K562 (cell line): ENCODE measurements around the gene PPP1CB. TPM values are rescaled to one million over a fixed set of nuclear protein-coding genes. Genes with fewer than 3 reads are reported as not detected.

Source experiments
- ATAC-seq: fragments of 200-7000 bp; cut with Tn5 transposase; 3 replicates; pipeline ENCODE4 v1.9.1; 2020; ENCODE audit warnings: moderate library complexity
- BruUV-seq: library from RNA; stranded (reverse); fragments of 400-500 nt; replicated peaks from 2 replicates; lab custom pipeline; 2021; lab: Mats Ljungman, UMichigan
- CTCF ChIA-PET: fragments of 300-600 bp; formaldehyde crosslinking; extraction: SDS; loops from one replicate; lab custom pipeline; 2021; ENCODE audit warnings: low intra/inter-chr PET ratio; lab: Yijun Ruan, JAX
- POLR2A ChIA-PET: fragments of 300-600, 350-650 bp; sonication (Branson Sonifier 250); formaldehyde crosslinking; extraction: SDS; loops from one replicate; lab custom pipeline; 2021; ENCODE audit warnings: antibody characterized with exemption, inconsistent platforms; lab: Yijun Ruan, JAX
- DNase-seq, 4 experiments: peaks; one replicate each; pipeline versions ENCODE4 v3.0.0 to v3.0.0-alpha.2; 2011 to 2018; ENCODE audit warnings: low spot score in 3 of 4, mixed read lengths in 3 of 4; ENCODE audit errors: extremely low read depth in 1 of 4
- FAIRE-seq: peaks from 2 replicates; lab custom pipeline; 2011; peaks lifted over from hg19 to GRCh38; lab: Jason Lieb, UNC
- H2AFZ ChIP-seq: 2 replicates; pipeline ENCODE4 v1.6.0; 2011; ENCODE audit warnings: low read depth, low read length, control low read depth, inconsistent platforms
- H3K27ac ChIP-seq: fragments of 200-600 bp; 3 replicates; pipeline ENCODE4 v1.8.0; 2011; ENCODE audit warnings: low read depth, mild to moderate bottlenecking, control low read depth, inconsistent platforms, low read length, moderate library complexity, mixed read lengths; ENCODE audit errors: extremely low read depth
- H3K27me3 ChIP-seq, 2 experiments: fragments of 300-600 bp in 1 of 2; 2 replicates in 1 of 2; 3 replicates in 1 of 2; pipeline versions ENCODE4 v1.6.0 to v1.8.0; 2011; ENCODE audit warnings: inconsistent platforms in 2 of 2, low read length in 2 of 2, mild to moderate bottlenecking in 1 of 2, mixed read lengths in 1 of 2, moderate library complexity in 1 of 2; ENCODE audit not compliant: control insufficient read depth in 2 of 2, insufficient read depth in 2 of 2
- H3K36me3 ChIP-seq: fragments of 300-600 bp; 3 replicates; pipeline ENCODE4 v1.8.0; 2011; ENCODE audit warnings: mild to moderate bottlenecking, low read length, inconsistent platforms; ENCODE audit not compliant: control insufficient read depth, insufficient read depth
- H3K4me1 ChIP-seq, 2 experiments: fragments of 200-600 bp in 1 of 2; replicated peaks in 1 of 2; 2 replicates in 1 of 2; 3 replicates in 1 of 2; pipeline versions ENCODE4 v1.5.1 to v1.8.0; 2011; ENCODE audit warnings: inconsistent platforms in 2 of 2, low read length in 2 of 2, mild to moderate bottlenecking in 1 of 2, mixed read lengths in 1 of 2, moderate library complexity in 1 of 2; ENCODE audit not compliant: control insufficient read depth in 2 of 2, insufficient read depth in 2 of 2
- H3K4me2 ChIP-seq: 2 replicates; pipeline ENCODE4 v1.6.1; 2011; ENCODE audit warnings: low read length, control low read depth, inconsistent platforms, mixed read lengths; ENCODE audit not compliant: insufficient read depth
- H3K4me3 ChIP-seq: fragments of 200-600 bp; sonication (generic), shearing (Covaris generic); 2 replicates; pipeline ENCODE4 v1.5.1; 2016; ENCODE audit warnings: control low read depth, inconsistent platforms
- H3K79me2 ChIP-seq: fragments of 200-600 bp; 3 replicates; pipeline ENCODE4 v1.8.0; 2011; ENCODE audit warnings: low read length, inconsistent platforms; ENCODE audit not compliant: control insufficient read depth, insufficient read depth
- H3K9ac ChIP-seq, 2 experiments: 2 replicates each; pipeline versions ENCODE4 v1.6.0 to v1.6.1; 2011; ENCODE audit warnings: low read depth in 2 of 2, low read length in 2 of 2, control low read depth in 1 of 2, inconsistent platforms in 1 of 2, mild to moderate bottlenecking in 1 of 2, mixed read lengths in 1 of 2; ENCODE audit not compliant: insufficient read depth in 1 of 2
- H3K9me1 ChIP-seq: one replicate; pipeline ENCODE4 v1.6.0; 2011; ENCODE audit warnings: inconsistent platforms, mild to moderate bottlenecking, low read length, moderate library complexity; ENCODE audit not compliant: control insufficient read depth, insufficient read depth
- H3K9me3 ChIP-seq: replicated peaks from 2 replicates; pipeline ENCODE4 v1.5.1; 2011; ENCODE audit warnings: low read depth, low read length, inconsistent platforms; ENCODE audit not compliant: control insufficient read depth, insufficient read depth
- H4K20me1 ChIP-seq: replicated peaks from 2 replicates; pipeline ENCODE4 v1.6.1; 2011; ENCODE audit warnings: low read length, inconsistent platforms, mixed read lengths; ENCODE audit not compliant: control insufficient read depth, insufficient read depth
- ARNT ChIP-seq, 2 experiments: fragments of 450-650 bp; IDR thresholded peaks; 2 replicates each; pipeline ENCODE4 v1.6.1; 2016; ENCODE audit warnings: mild to moderate bottlenecking in 1 of 2
- DPF2 ChIP-seq: fragments of 450-650 bp; IDR thresholded peaks from 2 replicates; pipeline ENCODE4 v1.6.1; 2016
- ELF4 ChIP-seq: fragments of 450-650 bp; formaldehyde crosslinking; IDR thresholded peaks from 2 replicates; pipeline ENCODE4 v1.4.0; 2022; ENCODE audit warnings: missing genetic modification characterization
- KDM5B ChIP-seq: fragments of 200-600 bp; sonication (generic); IDR thresholded peaks from 2 replicates; pipeline ENCODE4 v1.6.1; 2012; ENCODE audit warnings: low read depth, mild to moderate bottlenecking, moderate library complexity, low read length, control low read depth, inconsistent platforms; ENCODE audit not compliant: insufficient replicate concordance
- NFE2 ChIP-seq: IDR thresholded peaks from 2 replicates; pipeline ENCODE4 v1.6.1; 2014; ENCODE audit warnings: antibody characterized with exemption, low read depth
- RBM22 ChIP-seq: fragments of 200-400 bp; formaldehyde crosslinking; IDR thresholded peaks from 2 replicates; pipeline ENCODE4 v1.6.1; 2018; ENCODE audit warnings: low read length, low read depth; ENCODE audit not compliant: poor library complexity, severe bottlenecking
- TCFL5 ChIP-seq: fragments of 250-450 bp; sonication (Bioruptor Pico); conservative IDR thresholded peaks from 2 replicates; pipeline ENCODE4 v1.6.1; 2021; ENCODE audit warnings: mild to moderate bottlenecking, moderate library complexity, matching md5 sums
- ZEB2 ChIP-seq: fragments of 450-650 bp; IDR thresholded peaks from 2 replicates; pipeline ENCODE4 v1.6.1; 2016
- ZNF23 ChIP-seq: fragments of 250-450 bp; sonication (Bioruptor Pico); IDR thresholded peaks from 2 replicates; pipeline ENCODE4 v1.4.0; 2020; ENCODE audit warnings: mild to moderate bottlenecking
- ZNF445 ChIP-seq: fragments of 250-450 bp; sonication (Bioruptor Pico); IDR thresholded peaks from 2 replicates; pipeline ENCODE4 v1.4.0; 2020; ENCODE audit warnings: low read depth, mild to moderate bottlenecking, moderate library complexity
- ZNF785 ChIP-seq: fragments of 250-450 bp; sonication (Bioruptor Pico); IDR thresholded peaks from 2 replicates; pipeline ENCODE4 v1.4.0; 2020; ENCODE audit warnings: mild to moderate bottlenecking
- in situ Hi-C: fragments of 300-500 bp; cut with MboI; formaldehyde crosslinking; loops from 4 replicates; pipeline ENCODE4 v1.15.0; 2018; ENCODE audit warnings: inconsistent platforms, mixed read lengths
- intact Hi-C: fragments of 100-400 bp; cut with micrococcal nuclease; formaldehyde crosslinking; loops from 2 replicates; pipeline ENCODE4 v1.14.2; 2022
- polyA plus RNA-seq, 8 experiments: library from polyadenylated mRNA; depleted of rRNA in 4 of 8; stranded (reverse) in 5 of 8; unstranded in 3 of 8; fragments of >200 nt; fragmentation: Nextera tagmentation in 2 of 8; fragmentation: Illumina TruSeq in 1 of 8; extraction: Ambion mirVana in 2 of 8; extraction: Trizol in 1 of 8; gene quantifications; 2 replicates each; pipeline versions ENCODE4 v1.2.1 to v1.2.3, GENCODE V29; 2011 to 2014; ENCODE audit warnings: inconsistent platforms in 1 of 8, missing spikeins in 1 of 8
- total RNA-seq, 7 experiments: library from RNA; depleted of rRNA in 6 of 7; stranded (reverse); fragments of >200 nt in 6 of 7; fragmentation: Illumina TruSeq in 2 of 7; extraction: Trizol in 2 of 7; gene quantifications; 2 replicates each; pipeline versions ENCODE4 v1.2.1 to v1.2.3, GENCODE V29; 2011 to 2021; ENCODE audit warnings: low replicate concordance in 1 of 7
- TF ChIP-seq, protein P1 (sequence below), 2 experiments: fragments of 250-450 bp in 1 of 2; fragments of 450-650 bp in 1 of 2; sonication (Bioruptor Pico) in 1 of 2; IDR thresholded peaks; 2 replicates each; pipeline versions ENCODE4 v1.6.1 to v1.8.0; 2016 to 2021; ENCODE audit warnings: mild to moderate bottlenecking in 2 of 2, moderate library complexity in 2 of 2, missing compliant biosample characterization in 1 of 2, missing genetic modification characterization in 1 of 2
- TF ChIP-seq, protein P2 (sequence below): fragments of 250-450 bp; sonication (Bioruptor Pico); IDR thresholded peaks from 2 replicates; pipeline ENCODE4 v1.8.0; 2021; ENCODE audit warnings: mild to moderate bottlenecking, moderate library complexity
- TF ChIP-seq, protein P3 (sequence below): sonication (generic); formaldehyde crosslinking; IDR thresholded peaks from 2 replicates; pipeline ENCODE4 v1.8.0; 2023; ENCODE audit warnings: missing genetic modification reagents, mild to moderate bottlenecking, borderline replicate concordance
- TF ChIP-seq, protein P4 (sequence below): IDR thresholded peaks from 2 replicates; pipeline ENCODE4 v1.6.1; 2012; ENCODE audit warnings: low read depth, low read length, improper control_type of control experiment, borderline replicate concordance

The PPP1CB gene
- total and polyA plus RNA-seq, 9 of the 15 experiments (the other 6 are each of a cell fraction or from before 2014, with no cell fraction given): 25.6 to 118 (median 58.9) TPM

DNA sequence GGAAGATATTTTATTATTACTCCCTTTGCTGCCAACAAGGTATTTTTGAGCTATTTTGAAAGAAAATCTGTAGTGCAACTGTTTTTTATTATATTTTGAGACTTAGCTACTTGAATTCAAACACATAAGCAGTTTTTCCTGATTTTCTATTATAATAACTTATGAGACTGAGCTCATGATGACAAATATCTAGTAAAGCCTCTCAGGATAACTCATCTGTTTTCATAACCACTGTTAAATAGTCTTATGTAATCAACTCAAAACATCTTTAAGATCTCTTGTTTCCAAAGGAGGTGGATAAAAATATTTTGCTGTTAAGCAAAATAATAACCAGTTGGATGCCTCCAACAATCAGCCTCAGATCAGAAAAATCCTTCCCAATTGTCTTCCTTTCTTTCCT lies 21.9 kb upstream of the PPP1CB start:
- ChIA-PET CTCF (no interaction called here), POLR2A (interaction anchor here (1.4 kb wide), 1 partner anchor 19 kb away, joined by 5 read pairs; no protein-coding TSS in a partner anchor)
- H2AFZ ChIP-seq: no peak overlapping the region
- no peaks in the 10 kb centered on the region for H3K36me3 ChIP-seq
- in situ Hi-C loops: no loop called here
- BruUV-seq: no TSS peak
- ATAC-seq: no peak
- peaks cover 0 to 2% of the 10 kb centered on the region in 2 experiments; a peak in 1 of 5 replicates for H3K27me3 ChIP-seq
- H3K27ac ChIP-seq: no peak overlapping the region
- no peaks in the 10 kb centered on the region for H3K9me3 ChIP-seq
- no peak overlapping the region for H3K4me2 ChIP-seq
- no peaks in the 10 kb centered on the region for H3K79me2 ChIP-seq
- no peaks in the 10 kb centered on the region; a peak in 1 of 5 replicates for H3K4me1 ChIP-seq
- intact Hi-C loops: no loop called here
- H3K4me3 ChIP-seq: no peak overlapping the region
- DNase-seq: no peak
- no peaks in the 10 kb centered on the region for H3K9me1 ChIP-seq
- no peaks in the 10 kb centered on the region for H4K20me1 ChIP-seq
- FAIRE-seq: no peak
- H3K9ac ChIP-seq: no peak overlapping the region
- TF ChIP-seq KDM5B (no peak), TCFL5 (CRISPR knock-in tag) (no peak), ZNF445 (CRISPR knock-in tag) (no peak), DPF2 (no peak), ARNT (IDR thresholded peaks at IDR 0.05) (no peak), ZNF785 (CRISPR knock-in tag) (no peak), RBM22 (no peak), ELF4 (CRISPR knock-in tag) (no peak), ZNF23 (no peak), ZEB2 (no peak), NFE2 (no peak)
- TF ChIP-seq, protein P1, sequence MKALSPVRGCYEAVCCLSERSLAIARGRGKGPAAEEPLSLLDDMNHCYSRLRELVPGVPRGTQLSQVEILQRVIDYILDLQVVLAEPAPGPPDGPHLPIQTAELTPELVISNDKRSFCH (CRISPR knock-in tag; IDR thresholded peaks at IDR 0.05): no peak
- TF ChIP-seq, protein P1 (tag; IDR thresholded peaks at IDR 0.05): no peak
- TF ChIP-seq, protein P2, sequence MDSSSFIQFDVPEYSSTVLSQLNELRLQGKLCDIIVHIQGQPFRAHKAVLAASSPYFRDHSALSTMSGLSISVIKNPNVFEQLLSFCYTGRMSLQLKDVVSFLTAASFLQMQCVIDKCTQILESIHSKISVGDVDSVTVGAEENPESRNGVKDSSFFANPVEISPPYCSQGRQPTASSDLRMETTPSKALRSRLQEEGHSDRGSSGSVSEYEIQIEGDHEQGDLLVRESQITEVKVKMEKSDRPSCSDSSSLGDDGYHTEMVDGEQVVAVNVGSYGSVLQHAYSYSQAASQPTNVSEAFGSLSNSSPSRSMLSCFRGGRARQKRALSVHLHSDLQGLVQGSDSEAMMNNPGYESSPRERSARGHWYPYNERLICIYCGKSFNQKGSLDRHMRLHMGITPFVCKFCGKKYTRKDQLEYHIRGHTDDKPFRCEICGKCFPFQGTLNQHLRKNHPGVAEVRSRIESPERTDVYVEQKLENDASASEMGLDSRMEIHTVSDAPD (CRISPR knock-in tag): no peak
- TF ChIP-seq, protein P3, sequence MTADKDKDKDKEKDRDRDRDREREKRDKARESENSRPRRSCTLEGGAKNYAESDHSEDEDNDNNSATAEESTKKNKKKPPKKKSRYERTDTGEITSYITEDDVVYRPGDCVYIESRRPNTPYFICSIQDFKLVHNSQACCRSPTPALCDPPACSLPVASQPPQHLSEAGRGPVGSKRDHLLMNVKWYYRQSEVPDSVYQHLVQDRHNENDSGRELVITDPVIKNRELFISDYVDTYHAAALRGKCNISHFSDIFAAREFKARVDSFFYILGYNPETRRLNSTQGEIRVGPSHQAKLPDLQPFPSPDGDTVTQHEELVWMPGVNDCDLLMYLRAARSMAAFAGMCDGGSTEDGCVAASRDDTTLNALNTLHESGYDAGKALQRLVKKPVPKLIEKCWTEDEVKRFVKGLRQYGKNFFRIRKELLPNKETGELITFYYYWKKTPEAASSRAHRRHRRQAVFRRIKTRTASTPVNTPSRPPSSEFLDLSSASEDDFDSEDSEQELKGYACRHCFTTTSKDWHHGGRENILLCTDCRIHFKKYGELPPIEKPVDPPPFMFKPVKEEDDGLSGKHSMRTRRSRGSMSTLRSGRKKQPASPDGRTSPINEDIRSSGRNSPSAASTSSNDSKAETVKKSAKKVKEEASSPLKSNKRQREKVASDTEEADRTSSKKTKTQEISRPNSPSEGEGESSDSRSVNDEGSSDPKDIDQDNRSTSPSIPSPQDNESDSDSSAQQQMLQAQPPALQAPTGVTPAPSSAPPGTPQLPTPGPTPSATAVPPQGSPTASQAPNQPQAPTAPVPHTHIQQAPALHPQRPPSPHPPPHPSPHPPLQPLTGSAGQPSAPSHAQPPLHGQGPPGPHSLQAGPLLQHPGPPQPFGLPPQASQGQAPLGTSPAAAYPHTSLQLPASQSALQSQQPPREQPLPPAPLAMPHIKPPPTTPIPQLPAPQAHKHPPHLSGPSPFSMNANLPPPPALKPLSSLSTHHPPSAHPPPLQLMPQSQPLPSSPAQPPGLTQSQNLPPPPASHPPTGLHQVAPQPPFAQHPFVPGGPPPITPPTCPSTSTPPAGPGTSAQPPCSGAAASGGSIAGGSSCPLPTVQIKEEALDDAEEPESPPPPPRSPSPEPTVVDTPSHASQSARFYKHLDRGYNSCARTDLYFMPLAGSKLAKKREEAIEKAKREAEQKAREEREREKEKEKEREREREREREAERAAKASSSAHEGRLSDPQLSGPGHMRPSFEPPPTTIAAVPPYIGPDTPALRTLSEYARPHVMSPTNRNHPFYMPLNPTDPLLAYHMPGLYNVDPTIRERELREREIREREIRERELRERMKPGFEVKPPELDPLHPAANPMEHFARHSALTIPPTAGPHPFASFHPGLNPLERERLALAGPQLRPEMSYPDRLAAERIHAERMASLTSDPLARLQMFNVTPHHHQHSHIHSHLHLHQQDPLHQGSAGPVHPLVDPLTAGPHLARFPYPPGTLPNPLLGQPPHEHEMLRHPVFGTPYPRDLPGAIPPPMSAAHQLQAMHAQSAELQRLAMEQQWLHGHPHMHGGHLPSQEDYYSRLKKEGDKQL (CRISPR knock-in tag): no peak
- TF ChIP-seq, protein P4, sequence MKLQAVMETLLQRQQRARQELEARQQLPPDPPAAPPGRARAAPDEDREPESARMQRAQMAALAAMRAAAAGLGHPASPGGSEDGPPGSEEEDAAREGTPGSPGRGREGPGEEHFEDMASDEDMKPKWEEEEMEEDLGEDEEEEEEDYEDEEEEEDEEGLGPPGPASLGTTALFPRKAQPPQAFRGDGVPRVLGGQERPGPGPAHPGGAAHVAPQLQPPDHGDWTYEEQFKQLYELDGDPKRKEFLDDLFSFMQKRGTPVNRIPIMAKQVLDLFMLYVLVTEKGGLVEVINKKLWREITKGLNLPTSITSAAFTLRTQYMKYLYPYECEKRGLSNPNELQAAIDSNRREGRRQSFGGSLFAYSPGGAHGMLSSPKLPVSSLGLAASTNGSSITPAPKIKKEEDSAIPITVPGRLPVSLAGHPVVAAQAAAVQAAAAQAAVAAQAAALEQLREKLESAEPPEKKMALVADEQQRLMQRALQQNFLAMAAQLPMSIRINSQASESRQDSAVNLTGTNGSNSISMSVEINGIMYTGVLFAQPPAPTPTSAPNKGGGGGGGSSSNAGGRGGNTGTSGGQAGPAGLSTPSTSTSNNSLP: no peak
